Hematopoietic multipotent progenitor cell treated with erythropoietin and hydrocortisone succinate and interleukin-3 and kit ligand, for 15 days (in vitro differentiated cells): ENCODE data around the gene FHL1.
"Not testable (repeated sequence)": the region's sequence is repeated elsewhere in the genome, so short reads cannot be mapped to it uniquely, and the experiment has no call there.

ENCODE experiments used
- DNase-seq: peaks from one replicate; pipeline ENCODE4 v3.0.0-alpha.2; 2015; ENCODE audit warnings: low spot score

FHL1 gene

DNA sequence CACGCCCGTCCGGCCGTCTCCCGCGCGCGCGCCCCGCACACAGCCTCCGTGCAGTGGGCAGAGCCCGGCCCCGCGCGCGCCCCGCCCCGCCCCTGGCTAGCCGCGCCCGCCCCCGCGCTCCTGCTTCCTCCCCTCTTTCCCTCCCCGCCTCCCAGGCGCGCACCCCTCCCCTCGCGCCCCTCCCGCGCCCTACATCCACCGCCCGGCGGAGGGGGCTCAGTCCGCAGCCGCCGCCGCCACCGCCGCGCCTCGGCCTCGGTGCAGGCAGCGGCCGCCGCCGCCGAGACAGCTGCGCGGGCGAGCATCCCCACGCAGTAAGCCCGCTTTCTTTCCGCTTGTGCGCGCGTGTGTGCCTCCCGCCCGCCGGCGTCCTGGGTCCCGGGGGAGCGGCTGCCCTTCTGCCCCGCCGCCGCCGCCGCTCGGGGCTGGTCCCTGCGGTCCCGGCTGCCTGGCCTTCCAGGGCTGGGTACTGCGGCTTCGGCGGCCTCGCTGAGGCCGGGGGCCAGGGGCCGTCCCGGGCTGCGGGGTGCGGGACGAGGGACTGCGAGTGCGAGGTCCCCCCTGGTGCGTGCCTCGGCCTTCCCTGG is at the start of gene FHL1:
TSS of gene FHL1 (plus strand) at position 219 of the 587 bp plus-strand sequence.
- no peak for DNase-seq

DNA sequence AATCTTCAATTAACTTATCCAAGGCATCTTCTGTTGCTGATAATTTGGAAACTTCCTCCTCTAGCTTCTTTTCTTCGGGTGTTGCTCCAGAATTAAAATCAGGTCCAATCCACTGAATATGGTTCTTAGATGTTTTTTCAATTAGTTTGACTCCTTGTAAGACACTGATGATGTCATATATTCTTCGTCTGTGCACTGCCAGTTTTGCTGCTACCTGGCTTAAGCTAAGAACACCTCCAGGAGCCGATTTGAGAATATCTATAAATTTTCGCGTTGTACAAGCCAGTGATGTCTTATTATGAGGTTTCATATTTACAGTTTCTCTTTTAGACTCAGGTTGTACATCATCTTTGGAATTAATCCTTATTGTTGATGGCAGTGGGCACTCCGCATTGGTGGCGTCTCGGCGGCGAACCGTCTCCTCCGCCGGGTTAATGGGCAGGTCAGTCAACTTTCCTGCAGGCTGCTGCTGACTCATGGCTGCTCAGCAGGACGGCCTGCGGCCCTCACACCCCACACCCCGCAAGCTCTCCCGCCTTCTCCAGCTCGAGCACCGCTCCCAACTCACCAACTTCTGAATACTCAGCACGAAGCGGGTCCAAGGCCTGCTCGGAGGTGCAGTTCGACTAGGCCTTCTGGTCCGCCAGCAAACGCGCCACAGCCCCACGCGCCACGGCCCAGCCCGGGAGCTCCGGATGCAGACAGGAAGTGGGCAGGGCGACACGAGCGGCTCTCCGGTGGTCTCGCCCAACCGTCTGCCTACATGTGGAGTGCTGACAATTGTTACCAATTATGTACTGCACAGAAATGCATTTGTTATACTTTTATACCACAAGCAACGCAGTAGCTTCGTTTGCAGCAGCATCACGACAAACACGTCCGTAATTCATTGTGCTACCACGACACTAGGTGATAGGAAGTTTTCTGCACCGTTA is 49.2 kb upstream of the FHL1 start:
- no peak for DNase-seq

- DNase-seq, result no peak
Measured at GRCh38 chrX:136104936-136105335, 42.4 kb upstream of the FHL1 start.

DNA sequence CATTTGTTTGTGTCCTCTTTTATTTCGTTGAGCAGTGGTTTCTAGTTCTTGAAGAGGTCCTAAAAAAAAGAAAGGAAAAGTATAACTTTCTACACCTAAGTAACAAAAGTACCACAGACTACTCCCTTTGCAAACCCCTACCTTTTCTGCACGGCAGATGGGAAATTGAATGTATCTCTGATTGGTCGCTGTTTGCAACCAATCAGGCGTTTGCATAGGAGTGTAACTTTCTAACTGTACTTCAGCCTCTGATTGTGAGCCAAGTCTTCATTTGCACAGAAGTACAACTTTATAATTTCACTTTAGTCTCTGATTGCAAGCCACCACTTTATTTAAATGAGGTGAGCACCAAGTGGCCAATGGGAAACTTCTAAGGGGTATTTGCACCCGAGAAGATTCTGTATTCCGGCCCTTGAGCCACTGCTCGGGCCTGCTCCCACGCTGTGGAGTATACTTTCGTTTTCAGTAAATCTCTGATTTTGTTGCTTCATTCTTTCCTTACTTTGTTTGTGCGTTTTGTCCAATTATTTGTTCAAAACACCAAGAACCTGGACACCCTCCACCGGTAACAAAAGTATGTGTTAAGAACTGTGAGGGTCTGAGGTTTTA is 40.3 kb upstream of the FHL1 start:
- DNase-seq, result no peak

DNA sequence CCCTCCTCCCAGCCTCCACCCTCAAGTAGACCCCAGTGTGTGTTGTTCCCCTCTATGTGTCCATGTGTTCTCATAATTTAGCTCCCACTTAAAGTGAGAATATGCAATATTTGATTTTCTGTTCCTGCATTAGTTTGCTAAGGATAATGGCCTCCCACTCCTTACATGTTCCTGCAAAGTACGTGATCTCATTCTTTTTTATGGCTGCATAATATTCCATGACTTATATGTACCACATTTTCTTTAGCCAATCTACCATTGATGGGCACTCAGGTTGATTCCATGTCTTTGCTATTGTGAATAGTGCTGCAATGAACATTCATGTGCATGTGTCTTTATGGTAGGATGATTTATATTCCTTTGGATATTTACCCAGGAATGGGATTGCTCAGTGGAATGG is 38.4 kb upstream of the FHL1 start:
- DNase-seq, result not testable (repeated sequence)

GRCh38 chrX:136112286-136112685 is 35.0 kb upstream of the FHL1 start:
- no peak for DNase-seq

- no peak for DNase-seq
Measured at GRCh38 chrX:136112778-136113177, 34.6 kb upstream of the FHL1 start.

DNA sequence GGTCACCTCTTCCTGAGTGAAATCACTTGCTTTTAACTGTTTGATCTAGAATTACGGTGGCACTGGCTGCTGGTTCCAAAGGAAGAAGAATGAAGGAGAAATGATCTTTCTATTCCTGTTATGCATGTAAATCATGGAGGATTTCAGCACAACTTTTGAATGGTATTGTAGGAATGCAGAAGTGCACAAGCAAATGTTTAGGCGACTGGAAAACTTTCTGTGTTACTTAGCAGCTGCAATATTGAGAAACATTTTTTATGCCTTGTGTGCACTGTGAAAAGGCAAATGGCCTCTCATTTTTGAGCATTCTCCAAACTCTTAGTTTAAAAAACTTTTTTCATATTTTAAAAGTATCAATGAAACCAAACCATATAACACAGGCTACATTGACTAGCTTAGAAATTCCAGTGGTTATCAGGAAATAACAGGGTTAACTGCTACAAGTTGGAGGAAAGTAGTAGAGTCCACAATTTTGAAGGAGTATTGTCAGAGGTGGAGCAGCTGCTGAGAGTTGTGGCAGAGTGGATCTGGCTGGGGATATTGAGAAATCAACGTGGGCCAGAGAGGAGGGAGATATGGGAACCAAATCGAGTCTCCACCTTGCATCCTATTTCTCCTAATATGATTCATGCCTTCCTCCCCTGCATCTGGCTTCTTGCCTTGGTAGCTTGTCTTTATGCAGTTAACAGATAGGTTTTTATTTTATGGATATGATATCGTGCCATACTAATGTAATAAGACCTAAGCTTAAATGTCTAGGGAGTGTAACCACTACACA is 32.0 kb upstream of the FHL1 start:
- DNase-seq, result no peak

DNA sequence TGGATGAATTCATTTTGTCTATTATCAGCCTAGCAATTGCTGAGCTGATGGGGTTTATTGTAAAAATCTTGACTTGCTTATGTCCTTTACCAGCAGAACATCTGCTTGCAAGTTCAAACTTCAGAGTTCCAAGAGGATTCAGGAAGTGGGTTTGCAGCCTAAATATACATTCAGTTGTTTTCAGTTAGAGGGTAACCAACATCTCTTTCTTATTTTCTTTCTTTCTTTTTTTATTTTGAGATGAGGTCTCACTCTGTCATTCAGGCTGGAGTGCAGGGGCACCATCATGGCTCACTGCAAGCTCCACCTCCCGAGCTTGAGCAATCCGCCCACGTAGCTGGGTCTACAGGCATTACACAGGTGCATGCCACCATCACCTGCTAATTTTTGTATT is 31.4 kb upstream of the FHL1 start:
- DNase-seq, result no peak

DNA sequence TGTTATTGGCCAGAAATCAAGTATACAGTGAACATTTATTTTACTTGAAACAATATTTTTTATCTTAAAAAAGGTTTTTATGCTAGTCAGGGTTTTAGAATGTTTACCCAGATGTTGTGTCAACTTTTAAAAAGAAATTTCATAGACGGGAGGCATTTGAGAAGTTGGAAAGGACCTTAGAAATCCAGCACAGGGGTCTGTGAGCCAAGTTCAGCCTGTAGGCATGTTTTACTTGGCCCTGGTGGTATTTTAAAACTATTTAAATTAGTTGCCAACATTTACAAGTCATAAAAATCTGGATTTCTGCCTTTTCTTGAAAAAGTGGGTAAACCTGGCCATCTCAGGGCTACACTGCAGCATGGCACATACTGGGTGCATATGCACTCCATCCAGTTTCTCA is 25.5 kb upstream of the FHL1 start:
- no peak for DNase-seq

DNA sequence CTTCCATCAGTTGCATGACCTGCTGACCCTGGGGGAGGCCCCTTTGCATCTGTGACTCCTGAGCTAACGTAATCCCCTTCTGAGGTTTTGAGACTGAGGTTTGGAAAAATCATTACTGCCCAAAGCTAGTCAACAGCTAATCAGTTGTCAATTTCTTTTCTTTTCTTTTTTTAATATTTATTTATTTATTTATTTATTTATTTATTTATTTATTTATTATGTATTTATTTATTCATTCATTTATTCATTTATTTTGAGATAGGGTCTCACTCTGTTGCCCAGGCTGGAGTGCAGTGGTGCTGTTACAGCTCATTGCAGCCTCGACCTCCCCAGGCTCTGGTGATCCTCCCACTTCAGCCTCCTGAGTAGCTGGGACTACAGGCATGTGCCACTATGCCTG is 25.1 kb upstream of the FHL1 start:
- DNase-seq, result no peak

- DNase-seq, result no peak
Measured at GRCh38 chrX:136125106-136125505, 22.2 kb upstream of the FHL1 start.

DNA sequence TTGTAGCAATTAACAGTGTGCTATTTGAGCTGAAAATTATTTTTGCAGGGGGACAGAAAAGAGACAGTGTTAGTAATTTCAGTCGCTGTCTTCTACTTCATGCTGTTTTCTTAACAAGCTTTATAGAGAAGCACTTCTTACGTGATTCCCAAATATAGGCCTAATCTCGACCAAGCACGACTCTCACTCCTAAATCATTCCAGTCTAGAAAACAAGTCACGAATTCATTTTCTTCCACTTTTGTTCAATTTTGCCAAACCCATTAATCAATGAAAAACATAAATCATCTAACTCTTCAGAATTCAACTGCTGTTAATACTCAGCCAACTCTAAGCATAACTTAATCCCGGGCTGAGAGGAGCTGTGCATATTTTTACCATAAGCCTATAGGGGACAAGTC is 21.0 kb upstream of the FHL1 start:
- DNase-seq, result no peak

GRCh38 chrX:136126872-136127406 is 20.4 kb upstream of the FHL1 start:
- no peak for DNase-seq

GRCh38 chrX:136128743-136129142 is 18.6 kb upstream of the FHL1 start:
- no peak for DNase-seq

- DNase-seq, result no peak
Measured at GRCh38 chrX:136130931-136131833, 16.2 kb upstream of the FHL1 start.

- no peak for DNase-seq
Measured at GRCh38 chrX:136138939-136139338, 8.4 kb upstream of the FHL1 start.

DNA sequence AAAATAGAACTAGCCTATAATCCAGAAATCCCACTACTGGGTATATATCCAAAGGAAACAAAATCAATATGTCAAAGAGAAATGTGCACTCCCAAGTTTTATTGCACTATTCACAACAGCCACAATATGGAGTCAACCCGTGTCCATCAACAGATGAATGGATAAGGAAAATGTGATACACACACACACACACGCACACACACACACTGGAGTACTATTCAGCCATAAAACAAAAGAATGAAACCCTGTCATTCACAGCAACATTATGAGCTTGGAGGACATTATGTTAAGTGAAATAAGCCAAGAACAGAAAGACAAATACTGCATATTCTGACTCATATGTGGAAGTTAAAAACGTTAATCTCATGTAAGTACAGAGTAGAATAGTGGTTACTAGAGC is 5.8 kb upstream of the FHL1 start:
- DNase-seq, result no peak

- DNase-seq, result no peak
Measured at GRCh38 chrX:136142592-136142991, 4.7 kb upstream of the FHL1 start.

GRCh38 chrX:136143711-136144110 is 3.6 kb upstream of the FHL1 start:
- DNase-seq, result no peak
